ENCODE results near the gene RNF180.

DNA sequence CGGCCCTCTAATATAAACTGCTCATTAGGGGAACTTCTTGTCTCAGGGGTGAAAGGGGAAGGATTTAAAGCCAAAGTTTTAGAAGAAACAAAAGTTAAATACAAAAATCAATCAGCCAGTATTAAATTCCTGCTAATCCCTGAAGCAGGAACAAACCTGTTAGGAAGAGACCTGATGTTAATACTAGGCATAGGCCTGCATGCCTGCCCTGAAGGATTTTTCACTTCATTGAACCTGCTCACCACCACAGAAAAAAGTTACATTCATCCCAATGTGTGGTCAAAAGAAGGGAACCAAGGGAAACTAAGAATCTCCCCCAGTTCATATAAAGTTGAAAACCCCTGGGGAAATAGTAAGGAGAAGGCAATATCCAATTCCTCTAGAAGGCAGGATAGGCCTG is 9.4 kb upstream of the RNF180 start:
- TF ChIP-seq, protein P1, sequence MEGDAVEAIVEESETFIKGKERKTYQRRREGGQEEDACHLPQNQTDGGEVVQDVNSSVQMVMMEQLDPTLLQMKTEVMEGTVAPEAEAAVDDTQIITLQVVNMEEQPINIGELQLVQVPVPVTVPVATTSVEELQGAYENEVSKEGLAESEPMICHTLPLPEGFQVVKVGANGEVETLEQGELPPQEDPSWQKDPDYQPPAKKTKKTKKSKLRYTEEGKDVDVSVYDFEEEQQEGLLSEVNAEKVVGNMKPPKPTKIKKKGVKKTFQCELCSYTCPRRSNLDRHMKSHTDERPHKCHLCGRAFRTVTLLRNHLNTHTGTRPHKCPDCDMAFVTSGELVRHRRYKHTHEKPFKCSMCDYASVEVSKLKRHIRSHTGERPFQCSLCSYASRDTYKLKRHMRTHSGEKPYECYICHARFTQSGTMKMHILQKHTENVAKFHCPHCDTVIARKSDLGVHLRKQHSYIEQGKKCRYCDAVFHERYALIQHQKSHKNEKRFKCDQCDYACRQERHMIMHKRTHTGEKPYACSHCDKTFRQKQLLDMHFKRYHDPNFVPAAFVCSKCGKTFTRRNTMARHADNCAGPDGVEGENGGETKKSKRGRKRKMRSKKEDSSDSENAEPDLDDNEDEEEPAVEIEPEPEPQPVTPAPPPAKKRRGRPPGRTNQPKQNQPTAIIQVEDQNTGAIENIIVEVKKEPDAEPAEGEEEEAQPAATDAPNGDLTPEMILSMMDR (IDR thresholded peaks at IDR 0.05; ENCODE audit: poor library complexity, severe bottlenecking), result no peak
- TF ChIP-seq POLR2AphosphoS5 (IDR thresholded peaks at IDR 0.05) (no peak), RAD21 (conservative IDR thresholded peaks at IDR 0.05) (no peak), MXI1 (conservative IDR thresholded peaks at IDR 0.05; ENCODE audit: poor library complexity, severe bottlenecking) (no peak), REST (IDR thresholded peaks at IDR 0.05; ENCODE audit: borderline replicate concordance) (no peak), SMC3 (conservative IDR thresholded peaks at IDR 0.05; ENCODE audit: poor library complexity) (no peak), EP300 (conservative IDR thresholded peaks at IDR 0.05; ENCODE audit: poor library complexity, severe bottlenecking) (no peak)
